ENCODE results near the gene KRTAP12-4. TPM values are rescaled to one million over a fixed set of nuclear protein-coding genes. Genes with fewer than 3 reads are reported as not detected.
A peak's percentile ranks its signal among the peaks of the same experiment; 100 is the strongest.
"Not testable (repeated sequence)": the region's sequence is repeated elsewhere in the genome, so short reads cannot be mapped to it uniquely, and the experiment has no call there.

Gene KRTAP12-4
- polyA plus RNA-seq, 3 donors = not detected

- no peak for DNase-seq (ENCODE audit: extremely low read depth in 1 of 11, low read depth in 9 of 11, low spot score in 4 of 11)
These were observed 4.6 kb upstream of the KRTAP12-4 start for GRCh38 chr21:44658913-44659595.

GRCh38 chr21:44658541-44658910, 4.1 kb upstream of the KRTAP12-4 start:
- no peak for DNase-seq (ENCODE audit: extremely low read depth in 1 of 11, low read depth in 9 of 11, low spot score in 4 of 11)

- DNase-seq (ENCODE audit: extremely low read depth in 1 of 11, low read depth in 9 of 11, low spot score in 4 of 11) = no peak
These were observed 3.4 kb upstream of the KRTAP12-4 start, which contains the start of gene KRTAP12-3 for GRCh38 chr21:44657635-44658540. Gene KRTAP12-3 (plus strand): TSS chr21:44657932. CDS start chr21:44657980, 48 bp downstream.

- no peak for DNase-seq (ENCODE audit: extremely low read depth in 1 of 11, low read depth in 9 of 11, low spot score in 4 of 11)
These were observed 2.4 kb upstream of the KRTAP12-4 start for GRCh38 chr21:44656868-44657267.

GRCh38 chr21:44653656-44654575, 543 bp downstream of the KRTAP12-4 start:
- DNase-seq (ENCODE audit: extremely low read depth in 1 of 11, low read depth in 9 of 11, low spot score in 4 of 11) = no peak

- DNase-seq (ENCODE audit: extremely low read depth in 1 of 11, low read depth in 9 of 11, low spot score in 4 of 11) = no peak
These were observed 1.3 kb downstream of the KRTAP12-4 start for GRCh38 chr21:44653123-44653522.

- no peak for DNase-seq (ENCODE audit: extremely low read depth in 1 of 11, low read depth in 9 of 11, low spot score in 4 of 11)
These were observed 3.3 kb downstream of the KRTAP12-4 start for GRCh38 chr21:44650973-44651675.

GRCh38 chr21:44650265-44650972, 4.0 kb downstream of the KRTAP12-4 start:
- DNase-seq (ENCODE audit: extremely low read depth in 1 of 11, low read depth in 9 of 11, low spot score in 4 of 11) = no peak

GRCh38 chr21:44649521-44650100, 4.8 kb downstream of the KRTAP12-4 start:
- no peak for DNase-seq (ENCODE audit: extremely low read depth in 1 of 11, low read depth in 9 of 11, low spot score in 4 of 11)

GRCh38 chr21:44648557-44649311, 5.7 kb downstream of the KRTAP12-4 start:
- no peak for DNase-seq (ENCODE audit: extremely low read depth in 1 of 11, low read depth in 9 of 11, low spot score in 4 of 11)

- DNase-seq (ENCODE audit: extremely low read depth in 1 of 11, low read depth in 9 of 11, low spot score in 4 of 11) = no peak
These were observed 7.3 kb downstream of the KRTAP12-4 start for GRCh38 chr21:44647222-44647552.

GRCh38 chr21:44646366-44647221, 7.9 kb downstream of the KRTAP12-4 start, which contains the start of gene KRTAP10-11:
Gene KRTAP10-11 (plus strand): TSS chr21:44646414. CDS start chr21:44646459, 45 bp downstream.
- not testable (repeated sequence) for DNase-seq (ENCODE audit: extremely low read depth in 1 of 11, low read depth in 9 of 11, low spot score in 4 of 11)

- no peak for DNase-seq (ENCODE audit: extremely low read depth in 1 of 11, low read depth in 9 of 11, low spot score in 4 of 11)
These were observed 9.6 kb downstream of the KRTAP12-4 start for GRCh38 chr21:44644878-44645277.

- DNase-seq (ENCODE audit: extremely low read depth in 1 of 11, low read depth in 9 of 11, low spot score in 4 of 11) = peak in 1 of 11 donors; percentile 10
These were observed 10.6 kb downstream of the KRTAP12-4 start for GRCh38 chr21:44643741-44644310.

GRCh38 chr21:44640761-44641160, 13.7 kb downstream of the KRTAP12-4 start:
- no peak for DNase-seq (ENCODE audit: extremely low read depth in 1 of 11, low read depth in 9 of 11, low spot score in 4 of 11)

GRCh38 chr21:44639331-44639655, 15.2 kb downstream of the KRTAP12-4 start:
- no peak for DNase-seq (ENCODE audit: extremely low read depth in 1 of 11, low read depth in 9 of 11, low spot score in 4 of 11)
